ENCODE results near the gene PRDM16.

The PRDM16 gene

GRCh38 chr1:3247521-3248121 is 178.6 kb downstream of the PRDM16 start:
- H3K36me3 ChIP-seq (ENCODE audit: control insufficient read depth in 2 of 2, insufficient read depth in 2 of 2, low read length in 2 of 2) = no peaks in the 10 kb centered on the region
- H3K9ac ChIP-seq (ENCODE audit: low read length in 2 of 2) = no peak overlapping the region
- peaks cover 23 to 34% of the 10 kb centered on the region in 2 donors for H3K27me3 ChIP-seq (ENCODE audit: control insufficient read depth in 1 of 2, insufficient read depth in 2 of 2, low read length in 2 of 2)
- H3K4me3 ChIP-seq (ENCODE audit: low read length in 2 of 2) = no peak overlapping the region
- no peak overlapping the region for H3K27ac ChIP-seq (ENCODE audit: low read length)
- no peaks in the 10 kb centered on the region for H3K9me3 ChIP-seq (ENCODE audit: control insufficient read depth in 2 of 2, low read length in 2 of 2)
- H3K4me1 ChIP-seq (ENCODE audit: control insufficient read depth, insufficient read depth, low read length) = peaks cover 2% of the 10 kb centered on the region

GRCh38 chr1:3248155-3249141 is 179.4 kb downstream of the PRDM16 start:
- Histone ChIP-seq H3K36me3 (ENCODE audit: control insufficient read depth in 2 of 2, insufficient read depth in 2 of 2, low read length in 2 of 2) (no peaks in the 10 kb centered on the region), H3K9me3 (ENCODE audit: control insufficient read depth in 2 of 2, low read length in 2 of 2) (no peaks in the 10 kb centered on the region), H3K27ac (ENCODE audit: low read length) (no peak overlapping the region), H3K4me1 (ENCODE audit: control insufficient read depth, insufficient read depth, low read length) (peaks cover 2% of the 10 kb centered on the region), H3K27me3 (ENCODE audit: control insufficient read depth in 1 of 2, insufficient read depth in 2 of 2, low read length in 2 of 2) (peaks cover 21 to 31% of the 10 kb centered on the region in 2 donors), H3K4me3 (ENCODE audit: low read length in 2 of 2) (no peak overlapping the region), H3K9ac (ENCODE audit: low read length in 2 of 2) (no peak overlapping the region)

- Histone ChIP-seq H3K9me3 (ENCODE audit: control insufficient read depth in 2 of 2, low read length in 2 of 2) (no peaks in the 10 kb centered on the region), H3K27ac (ENCODE audit: low read length) (no peak overlapping the region)
These were observed 180.2 kb downstream of the PRDM16 start for GRCh38 chr1:3249231-3249630.

GRCh38 chr1:3249631-3250501 is 180.9 kb downstream of the PRDM16 start:
- Histone ChIP-seq H3K36me3 (ENCODE audit: control insufficient read depth in 2 of 2, insufficient read depth in 2 of 2, low read length in 2 of 2) (no peaks in the 10 kb centered on the region), H3K4me3 (ENCODE audit: low read length in 2 of 2) (no peak overlapping the region), H3K4me1 (ENCODE audit: control insufficient read depth, insufficient read depth, low read length) (peaks cover 2% of the 10 kb centered on the region), H3K27me3 (ENCODE audit: control insufficient read depth in 1 of 2, insufficient read depth in 2 of 2, low read length in 2 of 2) (peaks cover 19 to 31% of the 10 kb centered on the region in 2 donors), H3K9ac (ENCODE audit: low read length in 2 of 2) (no peak overlapping the region), H3K9me3 (ENCODE audit: control insufficient read depth in 2 of 2, low read length in 2 of 2) (no peaks in the 10 kb centered on the region), H3K27ac (ENCODE audit: low read length) (no peak overlapping the region)

More at GRCh38 chr1:3249231-3249630, 180.2 kb downstream of the PRDM16 start:
- no peaks in the 10 kb centered on the region for H3K36me3 ChIP-seq (ENCODE audit: control insufficient read depth in 2 of 2, insufficient read depth in 2 of 2, low read length in 2 of 2)
- peaks cover 2% of the 10 kb centered on the region for H3K4me1 ChIP-seq (ENCODE audit: control insufficient read depth, insufficient read depth, low read length)
- H3K9ac ChIP-seq (ENCODE audit: low read length in 2 of 2) = no peak overlapping the region
- no peak overlapping the region for H3K4me3 ChIP-seq (ENCODE audit: low read length in 2 of 2)
- H3K27me3 ChIP-seq (ENCODE audit: control insufficient read depth in 1 of 2, insufficient read depth in 2 of 2, low read length in 2 of 2) = peaks cover 19 to 31% of the 10 kb centered on the region in 2 donors

GRCh38 chr1:3250624-3251023 is 181.6 kb downstream of the PRDM16 start:
- Histone ChIP-seq H3K27me3 (ENCODE audit: control insufficient read depth in 1 of 2, insufficient read depth in 2 of 2, low read length in 2 of 2) (peaks cover 17 to 31% of the 10 kb centered on the region in 2 donors), H3K27ac (ENCODE audit: low read length) (no peak overlapping the region), H3K4me3 (ENCODE audit: low read length in 2 of 2) (no peak overlapping the region), H3K36me3 (ENCODE audit: control insufficient read depth in 2 of 2, insufficient read depth in 2 of 2, low read length in 2 of 2) (no peaks in the 10 kb centered on the region), H3K9ac (ENCODE audit: low read length in 2 of 2) (no peak overlapping the region), H3K4me1 (ENCODE audit: control insufficient read depth, insufficient read depth, low read length) (peaks cover 2% of the 10 kb centered on the region), H3K9me3 (ENCODE audit: control insufficient read depth in 2 of 2, low read length in 2 of 2) (no peaks in the 10 kb centered on the region)

GRCh38 chr1:3251099-3251806 is 182.2 kb downstream of the PRDM16 start:
- peaks cover 14 to 31% of the 10 kb centered on the region in 2 donors for H3K27me3 ChIP-seq (ENCODE audit: control insufficient read depth in 1 of 2, insufficient read depth in 2 of 2, low read length in 2 of 2)
- H3K4me1 ChIP-seq (ENCODE audit: control insufficient read depth, insufficient read depth, low read length) = peaks cover 2% of the 10 kb centered on the region

GRCh38 chr1:3251807-3252428 is 182.9 kb downstream of the PRDM16 start:
- no peak overlapping the region for H3K9ac ChIP-seq (ENCODE audit: low read length in 2 of 2)
- peaks cover 8 to 24% of the 10 kb centered on the region in 2 donors for H3K27me3 ChIP-seq (ENCODE audit: control insufficient read depth in 1 of 2, insufficient read depth in 2 of 2, low read length in 2 of 2)
- peaks cover 2% of the 10 kb centered on the region for H3K4me1 ChIP-seq (ENCODE audit: control insufficient read depth, insufficient read depth, low read length)
- no peak overlapping the region for H3K4me3 ChIP-seq (ENCODE audit: low read length in 2 of 2)
- H3K36me3 ChIP-seq (ENCODE audit: control insufficient read depth in 2 of 2, insufficient read depth in 2 of 2, low read length in 2 of 2) = no peaks in the 10 kb centered on the region
- H3K9me3 ChIP-seq (ENCODE audit: control insufficient read depth in 2 of 2, low read length in 2 of 2) = no peaks in the 10 kb centered on the region
- H3K27ac ChIP-seq (ENCODE audit: low read length) = no peak overlapping the region

More at GRCh38 chr1:3251099-3251806, 182.2 kb downstream of the PRDM16 start:
- Histone ChIP-seq H3K27ac (ENCODE audit: low read length) (no peak overlapping the region), H3K4me3 (ENCODE audit: low read length in 2 of 2) (no peak overlapping the region), H3K9ac (ENCODE audit: low read length in 2 of 2) (no peak overlapping the region), H3K36me3 (ENCODE audit: control insufficient read depth in 2 of 2, insufficient read depth in 2 of 2, low read length in 2 of 2) (no peaks in the 10 kb centered on the region), H3K9me3 (ENCODE audit: control insufficient read depth in 2 of 2, low read length in 2 of 2) (no peaks in the 10 kb centered on the region)

- no peak overlapping the region for H3K9ac ChIP-seq (ENCODE audit: low read length in 2 of 2)
- peaks cover 0 to 3% of the 10 kb centered on the region in 2 donors for H3K27me3 ChIP-seq (ENCODE audit: control insufficient read depth in 1 of 2, insufficient read depth in 2 of 2, low read length in 2 of 2)
- no peak overlapping the region for H3K27ac ChIP-seq (ENCODE audit: low read length)
- H3K9me3 ChIP-seq (ENCODE audit: control insufficient read depth in 2 of 2, low read length in 2 of 2) = no peaks in the 10 kb centered on the region
- H3K4me3 ChIP-seq (ENCODE audit: low read length in 2 of 2) = no peak overlapping the region
- no peaks in the 10 kb centered on the region for H3K36me3 ChIP-seq (ENCODE audit: control insufficient read depth in 2 of 2, insufficient read depth in 2 of 2, low read length in 2 of 2)
- H3K4me1 ChIP-seq (ENCODE audit: control insufficient read depth, insufficient read depth, low read length) = peaks cover 8% of the 10 kb centered on the region
These were observed 186.7 kb downstream of the PRDM16 start for GRCh38 chr1:3255680-3256079.

GRCh38 chr1:3257788-3258187 is 188.8 kb downstream of the PRDM16 start:
- H3K9ac ChIP-seq (ENCODE audit: low read length in 2 of 2) = no peak overlapping the region
- H3K27ac ChIP-seq (ENCODE audit: low read length) = no peak overlapping the region

More at GRCh38 chr1:3257788-3258187, 188.8 kb downstream of the PRDM16 start:
- Histone ChIP-seq H3K4me3 (ENCODE audit: low read length in 2 of 2) (no peak overlapping the region), H3K36me3 (ENCODE audit: control insufficient read depth in 2 of 2, insufficient read depth in 2 of 2, low read length in 2 of 2) (no peaks in the 10 kb centered on the region), H3K4me1 (ENCODE audit: control insufficient read depth, insufficient read depth, low read length) (peaks cover 6% of the 10 kb centered on the region), H3K9me3 (ENCODE audit: control insufficient read depth in 2 of 2, low read length in 2 of 2) (no peaks in the 10 kb centered on the region), H3K27me3 (ENCODE audit: control insufficient read depth in 1 of 2, insufficient read depth in 2 of 2, low read length in 2 of 2) (peaks cover 0 to 3% of the 10 kb centered on the region in 2 donors)
